ENCODE data around the gene STAT5B.
"Not testable (repeated sequence)": the region's sequence is repeated elsewhere in the genome, so short reads cannot be mapped to it uniquely, and the experiment has no call there.

DNA sequence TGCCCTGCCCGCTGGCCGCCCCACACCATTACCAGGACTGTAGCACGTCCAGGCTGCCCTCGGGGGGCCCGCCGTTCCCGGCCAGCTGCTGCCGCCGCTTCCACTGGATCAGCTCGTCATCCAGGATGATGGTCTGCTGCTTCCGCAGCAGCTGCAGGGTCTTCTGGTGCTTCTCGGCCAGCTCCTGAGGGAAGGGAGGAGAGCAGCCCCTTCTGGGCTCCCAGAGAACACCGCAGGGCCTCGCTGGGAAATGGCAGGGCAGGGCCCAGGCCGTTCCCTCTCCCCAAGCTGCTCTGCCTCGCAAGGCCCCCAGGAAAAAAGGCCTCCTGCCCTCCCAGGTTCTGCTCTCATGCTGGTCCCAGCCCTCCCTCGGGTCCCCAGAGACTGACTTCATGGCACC lies 56.9 kb downstream of the STAT5B start:
- TF ChIP-seq MEF2D (CRISPR knock-in tag; IDR thresholded peaks at IDR 0.05); FOXK2 (IDR thresholded peaks at IDR 0.05); ZNF331 (CRISPR knock-in tag; IDR thresholded peaks at IDR 0.05): not testable (repeated sequence)
- TF ChIP-seq, protein P1, sequence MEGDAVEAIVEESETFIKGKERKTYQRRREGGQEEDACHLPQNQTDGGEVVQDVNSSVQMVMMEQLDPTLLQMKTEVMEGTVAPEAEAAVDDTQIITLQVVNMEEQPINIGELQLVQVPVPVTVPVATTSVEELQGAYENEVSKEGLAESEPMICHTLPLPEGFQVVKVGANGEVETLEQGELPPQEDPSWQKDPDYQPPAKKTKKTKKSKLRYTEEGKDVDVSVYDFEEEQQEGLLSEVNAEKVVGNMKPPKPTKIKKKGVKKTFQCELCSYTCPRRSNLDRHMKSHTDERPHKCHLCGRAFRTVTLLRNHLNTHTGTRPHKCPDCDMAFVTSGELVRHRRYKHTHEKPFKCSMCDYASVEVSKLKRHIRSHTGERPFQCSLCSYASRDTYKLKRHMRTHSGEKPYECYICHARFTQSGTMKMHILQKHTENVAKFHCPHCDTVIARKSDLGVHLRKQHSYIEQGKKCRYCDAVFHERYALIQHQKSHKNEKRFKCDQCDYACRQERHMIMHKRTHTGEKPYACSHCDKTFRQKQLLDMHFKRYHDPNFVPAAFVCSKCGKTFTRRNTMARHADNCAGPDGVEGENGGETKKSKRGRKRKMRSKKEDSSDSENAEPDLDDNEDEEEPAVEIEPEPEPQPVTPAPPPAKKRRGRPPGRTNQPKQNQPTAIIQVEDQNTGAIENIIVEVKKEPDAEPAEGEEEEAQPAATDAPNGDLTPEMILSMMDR (CRISPR knock-in tag; IDR thresholded peaks at IDR 0.05), result not testable (repeated sequence)
